K562 (cell line): Measurements from ENCODE around the gene CCDC71L. TPM values are rescaled to one million over a fixed set of nuclear protein-coding genes. Genes with fewer than 3 reads are reported as not detected.
A peak's percentile ranks its signal among the peaks of the same experiment; 100 is the strongest.

Experiments used
- E2F5 ChIP-seq: sonication (generic); formaldehyde crosslinking; IDR thresholded peaks from 2 replicates; pipeline ENCODE4 v1.8.0; 2022; ENCODE audit warnings: mild to moderate bottlenecking, missing genetic modification reagents
- EP300 ChIP-seq: IDR thresholded peaks from 2 replicates; pipeline ENCODE4 v1.6.1; 2012; ENCODE audit warnings: low read length, improper control_type of control experiment
- HDAC2 ChIP-seq: fragments of 450-650 bp; IDR thresholded peaks from 2 replicates; pipeline ENCODE4 v1.6.1; 2016; ENCODE audit warnings: mild to moderate bottlenecking
- LEF1 ChIP-seq: fragments of 450-650 bp; IDR thresholded peaks from 2 replicates; pipeline ENCODE4 v1.6.1; 2016; ENCODE audit warnings: mild to moderate bottlenecking
- NCOR1 ChIP-seq: fragments of 450-650 bp; IDR thresholded peaks from 2 replicates; pipeline ENCODE4 v1.6.1; 2016; ENCODE audit warnings: mild to moderate bottlenecking, moderate library complexity
- PBX2 ChIP-seq, 2 experiments: IDR thresholded peaks in 1 of 2; conservative IDR thresholded peaks in 1 of 2; 2 replicates each; pipeline ENCODE4 v1.6.1; 2016; ENCODE audit warnings: low read depth in 2 of 2, mild to moderate bottlenecking in 1 of 2, missing compliant biosample characterization in 1 of 2, missing genetic modification characterization in 1 of 2, moderate library complexity in 1 of 2
- POU5F1 ChIP-seq: fragments of 150-350 bp; IDR thresholded peaks from 2 replicates; pipeline ENCODE4 v1.6.1; 2014; ENCODE audit warnings: borderline replicate concordance, low read length, low read depth, mild to moderate bottlenecking; ENCODE audit not compliant: partially characterized antibody
- RBFOX2 ChIP-seq: fragments of 200-400 bp; formaldehyde crosslinking; IDR thresholded peaks from 2 replicates; pipeline ENCODE4 v1.6.1; 2017; ENCODE audit warnings: low read depth, mild to moderate bottlenecking, low read length, moderate library complexity
- SRF ChIP-seq, 2 experiments: fragments of 250-450, 450-650 bp in 1 of 2; sonication (Bioruptor Pico) in 1 of 2; sonication (generic) in 1 of 2; formaldehyde crosslinking; IDR thresholded peaks; 2 replicates each; pipeline versions ENCODE4 v1.5.0 to v1.5.1; 2020 to 2022; ENCODE audit warnings: mild to moderate bottlenecking in 1 of 2, missing genetic modification reagents in 1 of 2
- ZFX ChIP-seq: sonication (generic); formaldehyde crosslinking; IDR thresholded peaks from 2 replicates; pipeline ENCODE4 v1.8.0; 2022; ENCODE audit warnings: mild to moderate bottlenecking, missing genetic modification reagents, moderate library complexity
- ZNF639 ChIP-seq, 2 experiments: fragments of 200-800 bp in 1 of 2; sonication (Bioruptor generic) in 1 of 2; sonication (generic) in 1 of 2; formaldehyde crosslinking in 1 of 2; IDR thresholded peaks in 1 of 2; conservative IDR thresholded peaks in 1 of 2; 2 replicates each; pipeline versions ENCODE4 v1.5.0 to v1.6.1; 2016 to 2020; ENCODE audit warnings: missing compliant biosample characterization in 1 of 2, missing genetic modification characterization in 1 of 2, missing genetic modification reagents in 1 of 2
- polyA plus RNA-seq, 8 experiments: library from polyadenylated mRNA; depleted of rRNA in 4 of 8; stranded (reverse) in 5 of 8; unstranded in 3 of 8; fragments of >200 nt; fragmentation: Nextera tagmentation in 2 of 8; fragmentation: Illumina TruSeq in 1 of 8; extraction: Ambion mirVana in 2 of 8; extraction: Trizol in 1 of 8; gene quantifications; 2 replicates each; pipeline versions ENCODE4 v1.2.1 to v1.2.3, GENCODE V29; 2011 to 2014; ENCODE audit warnings: inconsistent platforms in 1 of 8, missing spikeins in 1 of 8
- total RNA-seq, 7 experiments: library from RNA; depleted of rRNA in 6 of 7; stranded (reverse); fragments of >200 nt in 6 of 7; fragmentation: Illumina TruSeq in 2 of 7; extraction: Trizol in 2 of 7; gene quantifications; 2 replicates each; pipeline versions ENCODE4 v1.2.1 to v1.2.3, GENCODE V29; 2011 to 2021; ENCODE audit warnings: low replicate concordance in 1 of 7
- TF ChIP-seq, protein P1 (sequence below), 2 experiments: IDR thresholded peaks; 2 replicates each; pipeline ENCODE4 v1.6.1; 2012; ENCODE audit warnings: improper control_type of control experiment in 2 of 2, low read depth in 2 of 2, low read length in 2 of 2, borderline replicate concordance in 1 of 2
- TF ChIP-seq, protein P2 (sequence below): fragments of 450-650 bp; formaldehyde crosslinking; IDR thresholded peaks from 2 replicates; pipeline ENCODE4 v1.4.0; 2020; ENCODE audit warnings: mild to moderate bottlenecking, moderate library complexity

The CCDC71L gene
- total and polyA plus RNA-seq, 9 of the 15 experiments (the other 6 are each of a cell fraction or from before 2014, with no cell fraction given), result 5.7 to 108 (median 25.4) TPM

DNA sequence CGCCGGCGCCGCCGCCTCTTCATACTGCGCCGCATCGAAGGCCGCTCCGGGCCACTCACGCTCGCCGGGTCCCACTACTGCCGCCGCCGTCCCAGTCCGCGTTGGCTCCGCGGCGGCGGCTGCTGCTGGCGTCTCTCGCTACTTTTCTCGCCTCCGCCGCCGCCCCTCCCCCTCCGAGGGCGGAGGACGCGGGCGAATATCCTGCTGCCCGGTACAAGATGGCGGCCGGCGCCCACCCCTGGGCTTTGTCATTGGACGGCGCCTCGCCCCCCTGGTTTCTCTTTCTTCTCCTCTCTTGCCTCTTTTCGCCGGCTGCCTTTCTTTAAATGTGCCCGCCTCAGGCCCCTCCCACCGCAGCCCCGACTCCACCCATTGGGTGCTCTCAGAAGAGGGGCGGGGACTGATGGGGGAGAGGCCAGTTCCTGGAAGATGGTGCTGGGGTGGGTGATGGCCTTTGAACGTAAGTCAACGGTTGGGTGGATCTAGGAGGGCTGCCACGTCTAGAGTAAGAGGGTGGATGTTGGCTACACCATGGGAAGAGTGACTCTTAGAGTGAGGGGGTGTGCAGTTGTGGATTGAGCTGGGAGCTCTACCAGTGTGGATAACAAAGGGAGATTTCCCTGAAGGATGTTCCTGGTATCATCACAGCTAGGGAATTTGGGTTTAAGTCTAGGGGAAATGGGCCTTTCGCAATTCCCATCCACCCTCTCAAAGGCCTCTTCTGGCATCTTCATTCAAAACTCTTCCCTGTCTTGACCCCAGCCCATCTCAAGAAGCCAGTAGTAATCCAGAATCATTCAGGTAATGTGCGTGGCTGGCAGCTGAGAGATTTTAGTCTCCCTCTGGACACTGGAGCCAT lies at the start of gene CCDC71L (continued):
- TF ChIP-seq, protein P1, sequence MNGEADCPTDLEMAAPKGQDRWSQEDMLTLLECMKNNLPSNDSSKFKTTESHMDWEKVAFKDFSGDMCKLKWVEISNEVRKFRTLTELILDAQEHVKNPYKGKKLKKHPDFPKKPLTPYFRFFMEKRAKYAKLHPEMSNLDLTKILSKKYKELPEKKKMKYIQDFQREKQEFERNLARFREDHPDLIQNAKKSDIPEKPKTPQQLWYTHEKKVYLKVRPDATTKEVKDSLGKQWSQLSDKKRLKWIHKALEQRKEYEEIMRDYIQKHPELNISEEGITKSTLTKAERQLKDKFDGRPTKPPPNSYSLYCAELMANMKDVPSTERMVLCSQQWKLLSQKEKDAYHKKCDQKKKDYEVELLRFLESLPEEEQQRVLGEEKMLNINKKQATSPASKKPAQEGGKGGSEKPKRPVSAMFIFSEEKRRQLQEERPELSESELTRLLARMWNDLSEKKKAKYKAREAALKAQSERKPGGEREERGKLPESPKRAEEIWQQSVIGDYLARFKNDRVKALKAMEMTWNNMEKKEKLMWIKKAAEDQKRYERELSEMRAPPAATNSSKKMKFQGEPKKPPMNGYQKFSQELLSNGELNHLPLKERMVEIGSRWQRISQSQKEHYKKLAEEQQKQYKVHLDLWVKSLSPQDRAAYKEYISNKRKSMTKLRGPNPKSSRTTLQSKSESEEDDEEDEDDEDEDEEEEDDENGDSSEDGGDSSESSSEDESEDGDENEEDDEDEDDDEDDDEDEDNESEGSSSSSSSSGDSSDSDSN (IDR thresholded peaks at IDR 0.05; ENCODE audit: borderline replicate concordance in 1 of 2, low read depth in 2 of 2, low read length in 2 of 2), result peak; percentile 66 to 72; a peak in 2 of 4 replicates
- TF ChIP-seq, protein P2, sequence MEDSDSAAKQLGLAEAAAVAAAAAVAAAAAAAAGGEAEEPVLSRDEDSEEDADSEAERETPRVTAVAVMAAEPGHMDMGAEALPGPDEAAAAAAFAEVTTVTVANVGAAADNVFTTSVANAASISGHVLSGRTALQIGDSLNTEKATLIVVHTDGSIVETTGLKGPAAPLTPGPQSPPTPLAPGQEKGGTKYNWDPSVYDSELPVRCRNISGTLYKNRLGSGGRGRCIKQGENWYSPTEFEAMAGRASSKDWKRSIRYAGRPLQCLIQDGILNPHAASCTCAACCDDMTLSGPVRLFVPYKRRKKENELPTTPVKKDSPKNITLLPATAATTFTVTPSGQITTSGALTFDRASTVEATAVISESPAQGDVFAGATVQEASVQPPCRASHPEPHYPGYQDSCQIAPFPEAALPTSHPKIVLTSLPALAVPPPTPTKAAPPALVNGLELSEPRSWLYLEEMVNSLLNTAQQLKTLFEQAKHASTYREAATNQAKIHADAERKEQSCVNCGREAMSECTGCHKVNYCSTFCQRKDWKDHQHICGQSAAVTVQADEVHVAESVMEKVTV (CRISPR knock-in tag), result no peak
- TF ChIP-seq EP300 (peak; percentile 57), NCOR1 (peak; percentile 39), E2F5 (CRISPR knock-in tag) (no peak), ZNF639 (CRISPR knock-in tag; conservative IDR thresholded peaks at IDR 0.05 in 1 of 2, IDR thresholded peaks at IDR 0.05 in 1 of 2) (peak in 1 of 2 experiments; percentile 93; a peak in 2 of 4 replicates), POU5F1 (no peak), RBFOX2 (peak; percentile 86), PBX2 (CRISPR knock-in tag; IDR thresholded peaks at IDR 0.05; ENCODE audit: low read depth) (no peak), PBX2 (tag; conservative IDR thresholded peaks at IDR 0.05; ENCODE audit: low read depth) (0 out of 2 replicates have a peak, but pooled peaks have one; percentile 33), HDAC2 (peak; percentile 89), LEF1 (peak; percentile 74; the same call in 1 of the 2 replicates), SRF (CRISPR knock-in tag; IDR thresholded peaks at IDR 0.05) (peak in 1 of 2 experiments; percentile 80; a peak in 2 of 4 replicates), ZFX (CRISPR knock-in tag) (peak; percentile 41; the same call in 1 of the 2 replicates)
